ENCODE measurements around the gene LEPR.

Gene LEPR

DNA sequence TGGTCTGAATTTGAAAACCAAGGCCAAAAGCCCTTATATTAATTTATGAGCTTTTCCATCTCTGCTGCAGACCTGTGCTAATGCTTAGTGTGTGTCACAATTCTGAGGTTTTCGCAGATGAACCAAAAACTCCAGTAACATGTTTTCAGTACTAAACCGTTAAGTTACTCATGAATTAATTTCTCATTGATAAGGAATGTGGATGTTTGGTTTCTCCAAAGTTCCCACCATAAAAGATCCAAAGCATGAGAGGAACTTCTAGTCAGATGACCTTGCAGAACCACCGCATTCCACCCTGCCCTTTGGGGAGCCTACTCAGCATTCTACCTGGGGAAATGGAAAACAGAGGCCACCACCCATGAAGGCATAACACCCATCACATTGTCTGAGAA, 7.5 kb upstream of the LEPR start:
- DNase-seq, result no peak

GRCh38 chr1:65414538-65414937, 5.9 kb upstream of the LEPR start:
- DNase-seq, result no peak

DNA sequence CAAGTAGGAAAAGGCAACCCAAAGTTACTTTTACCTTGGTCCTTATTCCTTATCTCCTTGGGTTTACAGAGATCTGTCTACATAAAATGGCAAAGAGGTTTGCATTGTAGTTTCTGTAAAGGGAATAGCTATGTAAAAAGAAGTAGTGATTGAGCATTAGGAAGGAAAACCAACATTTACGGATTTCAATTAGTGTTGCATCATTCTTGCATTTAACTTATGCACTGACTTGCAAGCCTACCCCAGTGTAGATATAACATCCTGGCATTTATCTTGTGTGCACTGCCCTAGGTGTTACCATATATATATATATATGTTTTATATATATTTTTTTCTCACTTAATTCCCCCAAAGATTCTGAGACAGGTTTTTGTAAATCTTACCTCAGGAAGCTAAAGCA, 3.7 kb upstream of the LEPR start:
- DNase-seq, result no peak

- DNase-seq, result no peak
Observed at GRCh38 chr1:65417729-65418128, 2.7 kb upstream of the LEPR start.

- DNase-seq, result no peak
Observed at GRCh38 chr1:65418522-65419185, 1.8 kb upstream of the LEPR start.

- DNase-seq, result peak; percentile 98
Observed at GRCh38 chr1:65419681-65420589, 533 bp upstream of the LEPR start.

DNA sequence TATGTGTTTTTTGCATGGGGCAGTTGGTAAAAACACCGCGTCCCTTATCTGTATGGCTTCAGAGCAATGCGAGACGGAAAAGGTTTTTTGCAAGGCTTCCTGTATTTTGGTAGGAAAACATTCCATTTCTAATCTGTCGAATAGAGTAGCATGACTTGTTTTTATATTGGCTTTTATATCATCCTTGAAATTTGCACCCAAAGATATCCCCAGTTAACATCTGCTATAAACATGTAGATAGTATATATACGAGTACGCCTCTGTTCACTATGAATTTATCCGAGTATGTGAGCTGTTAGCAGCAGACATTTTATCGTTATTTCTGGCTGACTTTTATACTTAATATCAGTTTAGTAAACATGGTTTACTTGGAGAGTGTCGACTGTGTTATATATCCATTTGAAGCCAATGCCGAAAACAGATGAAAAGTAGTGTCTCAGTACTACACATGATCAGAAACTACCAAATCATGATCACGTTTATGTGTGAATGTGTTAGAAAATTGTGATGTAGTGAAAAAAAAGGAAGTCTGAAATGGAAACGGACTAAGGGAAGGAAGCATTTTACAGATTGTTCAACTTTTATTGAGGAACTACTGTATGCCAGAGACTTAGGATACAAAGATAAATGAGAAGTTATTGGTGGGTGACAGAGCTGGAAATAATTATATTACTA, 1.0 kb downstream of the LEPR start:
- no peak for DNase-seq

DNA sequence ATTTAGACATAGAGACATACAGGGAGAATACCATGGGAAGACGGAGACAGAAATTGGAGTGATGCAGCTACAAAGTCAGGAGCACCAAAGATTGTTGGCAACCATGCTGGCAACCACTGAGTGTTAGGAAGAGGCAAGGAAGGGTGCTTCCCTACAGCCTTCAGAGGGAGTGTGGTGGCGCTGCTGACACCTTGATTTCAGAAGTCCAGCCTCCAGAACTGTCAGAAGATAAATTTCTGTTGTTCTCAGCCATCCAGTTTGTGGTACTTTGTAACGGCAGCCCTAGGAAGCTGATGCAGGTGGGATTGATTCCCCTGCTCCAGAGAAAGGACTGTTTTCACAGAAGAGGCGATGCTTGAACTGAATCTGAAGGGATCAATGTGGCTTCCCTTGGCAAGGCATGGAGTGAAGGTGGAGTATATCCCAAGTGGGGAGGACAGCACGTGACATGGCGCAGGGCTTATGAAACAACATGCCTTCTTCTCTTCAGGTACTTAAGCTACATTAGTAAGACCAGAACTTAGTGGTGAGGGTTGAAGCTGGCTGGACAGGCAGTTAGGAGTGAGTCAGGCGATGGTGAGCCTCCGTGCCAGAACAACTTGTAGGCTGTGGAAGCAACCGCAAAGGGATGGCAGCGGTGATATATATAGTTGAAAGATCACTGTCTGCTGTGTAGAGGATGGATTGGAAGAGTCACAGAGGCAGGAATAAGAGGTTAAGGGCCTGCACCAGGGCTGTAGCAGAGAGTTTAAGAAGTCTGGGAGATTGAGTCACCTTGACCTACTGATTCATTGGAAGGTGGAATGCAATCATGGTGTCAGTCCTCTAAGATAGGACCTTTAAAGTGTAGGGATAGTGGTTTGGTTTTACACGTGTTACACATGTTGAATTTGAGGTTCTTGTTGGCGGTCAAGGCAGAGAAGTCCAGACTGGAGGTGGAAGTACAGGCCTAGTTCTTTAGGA, 2.1 kb downstream of the LEPR start:
- DNase-seq, result no peak

GRCh38 chr1:65423884-65424572, 3.6 kb downstream of the LEPR start:
- DNase-seq, result no peak

DNA sequence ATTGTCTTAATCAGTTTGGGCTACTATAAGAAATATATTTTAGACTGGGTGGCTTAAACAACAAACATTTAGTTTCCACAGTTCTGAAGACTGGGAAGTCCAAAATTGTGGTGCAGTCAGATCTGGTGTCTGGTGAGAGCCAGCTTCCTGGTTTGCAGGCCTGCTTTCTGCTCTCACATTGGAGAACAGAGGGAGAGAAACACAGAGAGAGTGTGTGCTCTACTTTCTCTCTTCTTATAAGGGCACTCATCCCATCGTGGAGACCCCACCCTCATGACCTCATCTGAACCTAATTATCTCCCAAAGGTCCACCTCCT, 4.1 kb downstream of the LEPR start:
- no peak for DNase-seq

DNA sequence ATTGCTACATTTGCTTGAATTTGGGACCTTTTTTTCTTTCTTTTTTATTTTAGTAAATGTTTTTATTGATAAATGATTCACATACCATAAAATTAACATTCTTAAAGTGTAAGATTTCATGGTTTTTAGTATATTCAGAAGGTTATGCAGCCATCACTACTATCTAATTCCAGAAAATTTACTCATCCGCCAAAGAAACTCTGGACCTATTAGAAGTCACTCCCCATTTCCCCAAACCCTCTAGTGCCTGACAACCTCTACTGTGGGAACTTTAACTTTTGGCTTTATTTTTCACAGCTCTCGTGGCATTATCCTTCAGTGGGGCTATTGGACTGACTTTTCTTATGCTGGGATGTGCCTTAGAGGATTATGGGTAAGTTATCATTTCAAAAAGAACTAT, 4.5 kb downstream of the LEPR start:
- no peak for DNase-seq

DNA sequence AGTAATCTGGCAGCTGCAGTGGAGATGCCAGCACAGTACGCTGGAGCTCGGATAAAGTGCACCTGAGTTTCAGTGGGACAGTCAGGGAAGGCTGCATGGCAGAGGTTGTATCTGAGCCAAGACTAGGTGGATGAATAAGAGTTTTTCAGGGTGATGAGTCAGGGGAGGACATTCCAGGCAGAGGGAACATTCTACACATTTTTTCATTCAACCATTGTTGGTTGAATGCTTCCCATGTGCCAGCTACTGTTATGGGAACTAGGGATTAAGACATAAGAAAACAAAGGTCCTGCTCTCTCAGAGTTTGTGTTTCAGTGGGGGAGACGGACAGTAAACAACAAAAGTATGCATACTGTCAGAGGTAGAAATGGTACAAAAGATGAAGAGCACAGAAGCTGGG, 5.2 kb downstream of the LEPR start:
- no peak for DNase-seq

- DNase-seq, result no peak
Observed at GRCh38 chr1:65429078-65429477, 8.6 kb downstream of the LEPR start.

DNA sequence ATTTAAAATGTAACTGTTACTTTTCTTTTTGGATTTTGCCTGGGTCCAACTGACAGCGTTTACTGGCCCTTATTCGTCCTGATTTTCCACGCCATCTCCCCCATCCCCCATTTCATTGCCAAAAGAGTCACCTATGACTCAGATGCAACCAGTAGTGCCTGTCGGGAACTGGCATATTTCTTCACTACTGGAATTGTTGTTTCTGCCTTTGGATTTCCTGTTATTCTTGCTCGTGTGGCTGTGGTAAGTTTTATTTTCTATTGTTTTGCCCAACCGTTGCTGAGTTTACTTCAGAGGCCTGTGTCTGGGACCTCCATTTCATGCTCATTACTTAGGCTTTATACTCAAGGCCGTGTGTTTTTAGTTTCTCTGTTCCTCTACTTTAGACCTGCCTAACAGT, 9.3 kb downstream of the LEPR start:
- no peak for DNase-seq

GRCh38 chr1:65431111-65431705, 10.7 kb downstream of the LEPR start:
- DNase-seq, result no peak

DNA sequence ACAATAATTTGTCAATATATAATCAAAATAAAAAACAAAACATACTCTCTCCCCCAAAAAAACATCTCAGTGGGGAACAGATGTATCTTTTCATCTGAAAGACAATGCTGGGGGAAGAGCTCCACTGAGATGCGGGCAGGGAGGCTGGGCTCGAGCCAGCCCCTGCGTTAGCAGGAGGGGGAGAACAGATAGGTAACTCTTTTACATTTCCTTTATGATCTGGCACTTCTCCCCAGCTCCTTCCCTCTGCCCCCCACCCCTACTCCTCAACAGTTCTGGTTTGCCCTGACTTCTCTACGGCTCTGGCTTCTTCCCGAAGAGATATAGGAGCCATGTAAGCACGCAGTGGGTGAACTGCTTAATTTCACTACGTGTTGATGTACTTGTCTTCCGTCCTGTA, 12.4 kb downstream of the LEPR start:
- DNase-seq, result no peak

DNA sequence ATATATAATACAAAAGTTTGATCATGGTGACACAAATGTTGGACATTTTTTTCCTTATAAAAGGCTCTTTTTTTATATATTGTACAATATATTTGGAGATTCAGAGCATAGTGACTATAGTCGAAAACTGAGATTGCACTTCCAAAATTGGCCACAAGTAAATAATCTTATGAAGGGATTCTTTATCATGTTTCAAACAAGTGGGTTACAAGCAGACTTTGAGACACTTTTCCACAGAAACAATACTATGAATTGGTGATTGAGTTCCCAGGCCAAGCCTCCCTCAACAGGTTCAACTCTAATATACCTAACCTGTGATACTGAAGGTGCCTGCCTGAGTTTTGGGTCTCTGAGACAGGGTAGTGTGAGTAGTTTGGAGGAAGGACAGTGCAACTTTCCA, 13.8 kb downstream of the LEPR start:
- DNase-seq, result no peak

GRCh38 chr1:65434760-65435159, 14.3 kb downstream of the LEPR start:
- DNase-seq, result no peak

GRCh38 chr1:65435987-65436386, 15.5 kb downstream of the LEPR start:
- no peak for DNase-seq

DNA sequence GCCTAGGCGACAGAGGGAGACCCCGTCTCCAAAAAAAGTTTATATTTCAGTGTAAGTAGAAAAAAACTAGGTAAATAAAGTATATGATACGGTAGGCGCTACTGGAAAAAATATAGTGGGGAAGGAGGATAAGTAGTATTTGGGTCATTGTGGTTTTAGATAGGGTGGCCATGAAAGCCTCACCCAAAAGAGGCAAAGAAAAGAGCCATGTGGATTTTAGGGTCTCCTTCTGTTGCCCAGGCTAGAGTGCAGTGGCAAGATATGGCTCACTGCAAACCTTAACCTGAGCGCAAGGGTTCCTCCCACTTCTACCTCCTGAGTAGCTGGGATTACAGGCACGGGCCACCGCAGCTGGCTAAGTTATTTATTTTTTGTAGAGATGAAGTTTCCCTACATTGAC, 17.1 kb downstream of the LEPR start:
- no peak for DNase-seq

- DNase-seq, result no peak
Observed at GRCh38 chr1:65440322-65440900, 19.9 kb downstream of the LEPR start.

DNA sequence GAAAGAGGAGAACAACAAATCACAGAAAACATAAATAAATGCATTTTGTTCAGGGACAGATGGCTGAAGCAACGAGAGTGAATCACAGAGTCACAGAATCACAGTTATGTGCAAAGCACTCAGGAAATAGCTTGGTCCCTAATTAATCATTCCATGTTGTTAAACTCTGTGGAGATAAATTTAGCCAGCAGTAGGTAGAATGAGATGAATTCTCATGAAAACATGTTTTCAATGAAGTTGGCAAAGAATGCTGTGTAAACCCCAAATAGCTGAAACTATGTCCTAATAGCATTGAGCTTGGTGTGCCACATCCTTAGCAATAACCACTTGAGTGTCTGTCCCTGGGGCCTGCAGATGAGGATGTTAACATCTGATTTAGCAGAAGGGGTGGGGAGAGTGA, 20.4 kb downstream of the LEPR start:
- DNase-seq, result no peak
